CD4-positive, alpha-beta T cell (primary cell): ENCODE results near the gene CNPY2. TPM values are rescaled to one million over a fixed set of nuclear protein-coding genes. Genes with fewer than 3 reads are reported as not detected.

Experiments used
- ATAC-seq: fragments of 200-7000 bp; cut with Tn5 transposase; one replicate; pipeline ENCODE4 v1.10.0; 2022; ENCODE audit warnings: mild to moderate bottlenecking; ENCODE audit not compliant: poor library complexity
- CTCF ChIA-PET: fragments of 350-600 bp; sonication (Branson Sonifier 250); formaldehyde crosslinking; loops from one replicate; lab custom pipeline; 2021; ENCODE audit warnings: antibody characterized with exemption, inconsistent platforms; lab: Charles Lee
- POLR2A ChIA-PET: fragments of 350-600 bp; sonication (Branson Sonifier 250); formaldehyde crosslinking; loops from one replicate; lab custom pipeline; 2021; ENCODE audit warnings: antibody characterized with exemption, inconsistent platforms; lab: Charles Lee
- DNase-seq, 14 experiments: peaks; one replicate each; pipeline ENCODE4 v3.0.0-alpha.2; 2013 to 2020; ENCODE audit warnings: mixed read lengths in 2 of 14
- H3K27ac ChIP-seq, 2 donors: one replicate each; pipeline versions ENCODE4 v1.5.1 to v1.7.0; 2013; ENCODE audit warnings: low read length in 2 of 2, low read depth in 1 of 2, mild to moderate bottlenecking in 1 of 2
- H3K27me3 ChIP-seq, 2 experiments: 1 replicate in 1 of 2; 2 replicates in 1 of 2; pipeline versions ENCODE4 v1.6.1 to v1.7.0; 2013; ENCODE audit warnings: low read length in 2 of 2, control low read depth in 1 of 2, mild to moderate bottlenecking in 1 of 2, moderate library complexity in 1 of 2; ENCODE audit not compliant: insufficient read depth in 2 of 2, control insufficient read depth in 1 of 2
- H3K36me3 ChIP-seq: one replicate; pipeline ENCODE4 v1.6.1; 2013; ENCODE audit warnings: low read length, control low read depth; ENCODE audit not compliant: insufficient read depth
- H3K4me1 ChIP-seq: one replicate; pipeline ENCODE4 v1.6.1; 2013; ENCODE audit warnings: low read length, control low read depth; ENCODE audit not compliant: insufficient read depth
- H3K4me3 ChIP-seq: one replicate; pipeline ENCODE4 v1.5.1; 2013; ENCODE audit warnings: mild to moderate bottlenecking, low read length, moderate library complexity
- H3K9me3 ChIP-seq, 2 experiments: 1 replicate in 1 of 2; 2 replicates in 1 of 2; pipeline versions ENCODE4 v1.6.1 to v1.7.0; 2013; ENCODE audit warnings: low read length in 2 of 2, mild to moderate bottlenecking in 2 of 2, control low read depth in 1 of 2, moderate library complexity in 1 of 2; ENCODE audit not compliant: control insufficient read depth in 1 of 2, insufficient read depth in 1 of 2
- H3K27ac Mint-ChIP-seq: one replicate; pipeline ENCODE4 v1.8.0; 2020; ENCODE audit warnings: mixed read lengths
- H3K27me3 Mint-ChIP-seq: one replicate; pipeline ENCODE4 v1.8.0; 2021; ENCODE audit warnings: mixed read lengths
- H3K36me3 Mint-ChIP-seq: one replicate; pipeline ENCODE4 v1.8.0; 2021; ENCODE audit warnings: low read depth, mixed read lengths
- H3K4me1 Mint-ChIP-seq: one replicate; pipeline ENCODE4 v1.8.0; 2021; ENCODE audit warnings: low read depth, mixed read lengths
- H3K4me3 Mint-ChIP-seq: one replicate; pipeline ENCODE4 v1.8.0; 2020; ENCODE audit warnings: mild to moderate bottlenecking, mixed read lengths
- H3K9me3 Mint-ChIP-seq: one replicate; pipeline ENCODE4 v1.8.0; 2020; ENCODE audit warnings: mixed read lengths
- intact Hi-C, 2 experiments: fragments of 100-400 bp; cut with DNase I in 1 of 2; cut with micrococcal nuclease in 1 of 2; formaldehyde crosslinking; loops; one replicate each; pipeline versions ENCODE4 v1.15.1 to v1.9.0; 2023 to 2025; cut with DNase I, micrococcal nuclease
- total RNA-seq, 174 experiments: library from RNA in 2 of 174; stranded (reverse) in 2 of 174; gene quantifications; one replicate each; pipeline ENCODE4 v1.2.3 and lab custom pipeline; 2021 to 2026
- TF ChIP-seq, protein P1 (sequence below): fragments of 200-600 bp; IDR thresholded peaks from one replicate; pipeline ENCODE4 v1.8.0; 2022; ENCODE audit warnings: antibody characterized with exemption, mild to moderate bottlenecking

The CNPY2 gene
- total RNA-seq, 2 experiments from 2014 or later: 30.5 to 33.4 TPM

DNA sequence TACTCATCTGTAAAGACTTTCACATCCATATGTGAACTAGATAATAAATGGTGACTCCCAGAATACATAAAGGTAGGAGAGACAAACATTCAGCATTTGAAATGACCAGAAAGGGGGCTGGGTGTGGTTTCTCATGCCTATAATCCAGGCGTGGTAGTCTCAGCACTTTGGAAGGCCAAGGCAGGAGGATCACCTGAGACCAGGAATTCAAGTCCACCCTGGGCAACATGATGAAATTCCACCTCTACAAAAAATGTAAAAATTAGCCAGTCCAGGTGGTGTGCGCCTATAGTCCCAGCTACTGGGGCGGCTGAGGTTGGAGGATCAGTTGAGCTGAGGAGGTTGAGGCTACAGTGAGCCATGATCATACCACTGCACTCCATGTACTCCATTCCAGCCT, 11.5 kb downstream of the CNPY2 start:
- Histone ChIP-seq H3K9me3 (no peaks in the 10 kb centered on the region), H3K27ac (no peak overlapping the region), H3K36me3 (peaks cover 21% of the 10 kb centered on the region), H3K4me1 (peaks cover 23% of the 10 kb centered on the region), H3K27me3 (no peaks in the 10 kb centered on the region), H3K4me3 (no peak overlapping the region)
- H3K4me3 Mint-ChIP-seq: no peak overlapping the region
- H3K36me3 Mint-ChIP-seq: peaks cover 39% of the 10 kb centered on the region
- no peak overlapping the region for H3K27ac Mint-ChIP-seq
- DNase-seq (no peak), ATAC-seq (no peak)
- no peaks in the 10 kb centered on the region for H3K9me3 Mint-ChIP-seq
- ChIA-PET CTCF (no interaction called here), POLR2A (no interaction called here)
- peaks cover 31% of the 10 kb centered on the region for H3K4me1 Mint-ChIP-seq
- H3K27me3 Mint-ChIP-seq: no peaks in the 10 kb centered on the region
- TF ChIP-seq, protein P1, sequence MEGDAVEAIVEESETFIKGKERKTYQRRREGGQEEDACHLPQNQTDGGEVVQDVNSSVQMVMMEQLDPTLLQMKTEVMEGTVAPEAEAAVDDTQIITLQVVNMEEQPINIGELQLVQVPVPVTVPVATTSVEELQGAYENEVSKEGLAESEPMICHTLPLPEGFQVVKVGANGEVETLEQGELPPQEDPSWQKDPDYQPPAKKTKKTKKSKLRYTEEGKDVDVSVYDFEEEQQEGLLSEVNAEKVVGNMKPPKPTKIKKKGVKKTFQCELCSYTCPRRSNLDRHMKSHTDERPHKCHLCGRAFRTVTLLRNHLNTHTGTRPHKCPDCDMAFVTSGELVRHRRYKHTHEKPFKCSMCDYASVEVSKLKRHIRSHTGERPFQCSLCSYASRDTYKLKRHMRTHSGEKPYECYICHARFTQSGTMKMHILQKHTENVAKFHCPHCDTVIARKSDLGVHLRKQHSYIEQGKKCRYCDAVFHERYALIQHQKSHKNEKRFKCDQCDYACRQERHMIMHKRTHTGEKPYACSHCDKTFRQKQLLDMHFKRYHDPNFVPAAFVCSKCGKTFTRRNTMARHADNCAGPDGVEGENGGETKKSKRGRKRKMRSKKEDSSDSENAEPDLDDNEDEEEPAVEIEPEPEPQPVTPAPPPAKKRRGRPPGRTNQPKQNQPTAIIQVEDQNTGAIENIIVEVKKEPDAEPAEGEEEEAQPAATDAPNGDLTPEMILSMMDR: no peak
- intact Hi-C loops: no loop called here

DNA sequence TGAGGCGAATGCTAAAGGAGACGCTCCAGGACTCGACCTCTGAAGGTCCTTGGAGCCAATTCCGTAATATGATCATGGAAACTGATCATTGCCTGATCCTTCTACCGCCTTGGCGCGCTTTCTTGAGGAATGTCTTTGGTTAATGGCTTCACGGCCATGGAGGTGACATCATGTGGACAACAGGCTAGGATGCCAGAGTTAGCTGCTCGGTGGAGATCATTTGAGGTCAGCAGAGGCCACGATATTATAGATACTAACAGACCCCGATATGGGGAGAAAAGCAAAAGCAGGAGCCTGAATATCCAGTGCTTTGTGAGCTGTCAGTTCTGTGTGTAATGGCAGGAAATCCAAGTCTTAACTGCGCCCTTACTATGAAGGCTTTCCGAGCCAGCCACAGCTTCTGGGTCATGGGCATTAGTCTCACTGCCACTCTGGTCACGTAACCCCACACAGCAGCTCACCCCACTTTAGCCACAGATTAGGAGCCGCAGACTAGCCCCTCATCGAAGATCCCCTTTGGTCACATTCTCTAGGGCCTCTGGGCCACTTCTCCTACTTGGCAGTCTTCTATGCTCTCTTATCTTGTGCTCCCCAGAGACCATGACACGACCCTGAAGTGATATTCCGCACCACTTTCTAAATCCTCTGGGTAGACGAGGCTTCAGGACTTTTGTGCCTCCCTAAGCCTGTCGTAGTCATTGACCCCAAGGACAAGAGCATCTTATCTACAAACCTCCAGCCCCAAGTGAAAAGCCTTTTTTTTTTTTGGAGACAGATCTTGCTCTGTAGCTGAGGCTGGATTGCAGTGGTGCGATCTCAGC, 14.9 kb downstream of the CNPY2 start:
- DNase-seq (no peak), ATAC-seq (no peak)
- peak overlapping the region; percentile 98 for H3K4me3 Mint-ChIP-seq
- ChIA-PET CTCF (interaction anchor here (0.8 to 4.5 kb wide), 4 partner anchors 10 to 182 kb away, joined by 3 to 20 read pairs (median 4); partner anchors contain the start of genes ANKRD52 and ZC3H10), POLR2A (interaction anchor here (0.9 to 3.6 kb wide), 5 partner anchors 9 to 111 kb away, joined by 3 to 31 read pairs (median 5); partner anchors contain the start of genes CNPY2, COQ10A, RNF41 and SMARCC2)
- H3K36me3 Mint-ChIP-seq: peaks cover 50% of the 10 kb centered on the region
- Histone ChIP-seq H3K4me3 (peak overlapping the region; percentile 72), H3K27ac (peak overlapping the region; percentile 91 to 96), H3K36me3 (peaks cover 23% of the 10 kb centered on the region), H3K27me3 (no peaks in the 10 kb centered on the region), H3K9me3 (no peaks in the 10 kb centered on the region), H3K4me1 (peaks cover 56% of the 10 kb centered on the region)
- H3K27me3 Mint-ChIP-seq: no peaks in the 10 kb centered on the region
- peaks cover 64% of the 10 kb centered on the region for H3K4me1 Mint-ChIP-seq
- H3K9me3 Mint-ChIP-seq: no peaks in the 10 kb centered on the region
- TF ChIP-seq, protein P1: no peak
- H3K27ac Mint-ChIP-seq: peak overlapping the region; percentile 97
- intact Hi-C loops: loop anchor here in 1 of 2 experiments (1.0 to 2.0 kb wide), 4 partner anchors 34 to 174 kb away; partner anchors contain the start of genes COQ10A and STAT2

- ChIA-PET POLR2A (interaction anchor here (0.6 to 3.6 kb wide), 18 partner anchors 9 to 483 kb away, joined by 3 to 31 read pairs (median 4); partner anchors contain the start of genes ANKRD52, CNPY2, COQ10A and ORMDL2), CTCF (interaction anchor here (0.6 to 4.5 kb wide), 10 partner anchors 9 to 260 kb away, joined by 3 to 20 read pairs (median 3); partner anchors contain the start of genes ANKRD52, CNPY2, SMARCC2 and ZC3H10)
- Mint-ChIP-seq H3K9me3 (no peaks in the 10 kb centered on the region), H3K27ac (peak within 1 kb of the TSS; percentile 97), H3K4me3 (peak within 1 kb of the TSS; percentile 98), H3K27me3 (no peaks in the 10 kb centered on the region), H3K4me1 (peaks cover 68% of the 10 kb centered on the region), H3K36me3 (peaks cover 51% of the 10 kb centered on the region)
- ATAC-seq (peak; percentile 91), DNase-seq (peak; percentile 95 to 99 (median 98))
- Histone ChIP-seq H3K9me3 (no peaks in the 10 kb centered on the region), H3K27ac (peak within 1 kb of the TSS; percentile 91 to 96), H3K4me1 (peaks cover 56% of the 10 kb centered on the region), H3K36me3 (peaks cover 19% of the 10 kb centered on the region), H3K27me3 (no peaks in the 10 kb centered on the region), H3K4me3 (peak within 1 kb of the TSS; percentile 72)
- TF ChIP-seq, protein P1: no peak
- intact Hi-C loops: loop anchor here (1.0 to 2.0 kb wide), 7 partner anchors 33 to 173 kb away; partner anchors contain the start of genes COQ10A (in 2 of the 2), ANKRD52 (in 1 of the 2) and STAT2 (in 1 of the 2)
These were observed 15.7 kb downstream of the CNPY2 start, which contains the start of gene CS for GRCh38 chr12:56299853-56300643. CS (minus strand) TSS chr12:56300330; CDS start chr12:56300201, 129 bp downstream.
